NT2/D1 (cell line): Measurements from ENCODE around the gene CSRP1.

Experiments
- DNase-seq: peaks from one replicate; pipeline ENCODE4 v3.0.0-alpha.2; 2011; ENCODE audit warnings: low read depth, low spot score
- H3K27me3 ChIP-seq: 2 replicates; pipeline ENCODE4 v1.6.0; 2011; ENCODE audit warnings: mild to moderate bottlenecking; ENCODE audit not compliant: insufficient read length, insufficient read depth
- H3K36me3 ChIP-seq: 2 replicates; pipeline ENCODE4 v1.6.1; 2011; ENCODE audit warnings: mild to moderate bottlenecking, low read length, mixed read lengths; ENCODE audit not compliant: insufficient read depth, insufficient read length
- H3K4me1 ChIP-seq: 2 replicates; pipeline ENCODE4 v1.5.1; 2011; ENCODE audit not compliant: insufficient read depth, insufficient read length
- H3K4me3 ChIP-seq: 2 replicates; pipeline ENCODE4 v1.5.1; 2011; ENCODE audit warnings: low read depth; ENCODE audit not compliant: insufficient read length
- H3K9ac ChIP-seq: 2 replicates; pipeline ENCODE4 v1.6.0; 2011; ENCODE audit warnings: low read depth; ENCODE audit not compliant: insufficient read length
- H3K9me3 ChIP-seq: 2 replicates; pipeline ENCODE4 v1.5.1; 2011; ENCODE audit warnings: mild to moderate bottlenecking, low read length; ENCODE audit not compliant: insufficient read depth
- SUZ12 ChIP-seq: IDR thresholded peaks from 2 replicates; pipeline ENCODE4 v1.6.1; 2011; ENCODE audit not compliant: insufficient read length, insufficient read depth; ENCODE audit errors: extremely low read depth
- YY1 ChIP-seq: IDR thresholded peaks from 2 replicates; pipeline ENCODE4 v1.6.1; 2011; ENCODE audit not compliant: insufficient read length, insufficient read depth
- ZNF274 ChIP-seq: IDR thresholded peaks from 2 replicates; pipeline ENCODE4 v1.6.1; 2011; ENCODE audit warnings: mild to moderate bottlenecking, low read depth, low read length

Gene CSRP1

GRCh38 chr1:201436969-201437368 is 70.0 kb downstream of the CSRP1 start:
- no peak overlapping the region for H3K4me3 ChIP-seq
- H3K36me3 ChIP-seq = no peaks in the 10 kb centered on the region
- H3K4me1 ChIP-seq = no peaks in the 10 kb centered on the region
- DNase-seq = no peak
- H3K9ac ChIP-seq = no peak overlapping the region
- H3K27me3 ChIP-seq = no peaks in the 10 kb centered on the region
- H3K9me3 ChIP-seq = no peaks in the 10 kb centered on the region
- no peak for TF ChIP-seq ZNF274
- no peak for TF ChIP-seq YY1
- TF ChIP-seq SUZ12 = no peak

DNA sequence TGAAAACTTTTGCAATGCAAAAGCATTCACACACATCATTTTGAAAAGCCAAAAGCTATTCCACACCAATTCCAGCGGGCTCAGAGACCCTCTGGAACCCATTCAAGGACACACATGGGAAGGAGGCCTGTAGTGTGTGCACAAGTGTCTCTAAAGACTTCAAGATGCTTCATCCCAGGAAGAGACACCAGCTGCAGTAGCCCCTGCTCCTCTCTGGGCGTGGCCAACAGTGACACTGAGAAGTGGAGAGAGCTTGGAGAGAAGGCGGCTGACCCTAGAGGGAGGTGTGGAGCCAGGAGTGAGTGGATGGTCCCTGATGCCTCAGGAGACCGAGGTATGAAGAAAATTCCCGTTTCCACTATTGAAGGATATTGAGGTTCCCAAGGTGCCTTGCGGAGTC is 70.5 kb downstream of the CSRP1 start:
- no peak overlapping the region for H3K4me3 ChIP-seq
- no peak for DNase-seq
- no peaks in the 10 kb centered on the region for H3K36me3 ChIP-seq
- no peak overlapping the region for H3K9ac ChIP-seq
- H3K4me1 ChIP-seq = peaks cover 3% of the 10 kb centered on the region
- TF ChIP-seq SUZ12 = no peak
- no peak for TF ChIP-seq ZNF274
- no peak for TF ChIP-seq YY1
- H3K27me3 ChIP-seq = no peaks in the 10 kb centered on the region
- no peaks in the 10 kb centered on the region for H3K9me3 ChIP-seq

- H3K36me3 ChIP-seq = no peaks in the 10 kb centered on the region
- no peak overlapping the region for H3K4me3 ChIP-seq
- H3K27me3 ChIP-seq = no peaks in the 10 kb centered on the region
- no peaks in the 10 kb centered on the region for H3K9me3 ChIP-seq
- no peak for TF ChIP-seq ZNF274
- TF ChIP-seq YY1 = no peak
- TF ChIP-seq SUZ12 = no peak
- no peak for DNase-seq
- H3K4me1 ChIP-seq = peaks cover 9% of the 10 kb centered on the region
- no peak overlapping the region for H3K9ac ChIP-seq
Measured at GRCh38 chr1:201434266-201434665, 72.7 kb downstream of the CSRP1 start.

- peaks cover 9% of the 10 kb centered on the region for H3K4me1 ChIP-seq
- no peak for DNase-seq
- H3K9me3 ChIP-seq = no peaks in the 10 kb centered on the region
- no peak overlapping the region for H3K9ac ChIP-seq
- H3K4me3 ChIP-seq = no peak overlapping the region
- TF ChIP-seq SUZ12 (no peak), YY1 (no peak), ZNF274 (no peak)
- H3K36me3 ChIP-seq = no peaks in the 10 kb centered on the region
- no peaks in the 10 kb centered on the region for H3K27me3 ChIP-seq
Measured at GRCh38 chr1:201433609-201434008, 73.3 kb downstream of the CSRP1 start.
